ENCODE results near the gene METTL6. TPM values are rescaled to one million over a fixed set of nuclear protein-coding genes. Genes with fewer than 3 reads are reported as not detected.

Gene METTL6
- polyA plus RNA-seq, 1 of the 3 experiments (the other 2 are of a cell fraction): 22.7 TPM

DNA sequence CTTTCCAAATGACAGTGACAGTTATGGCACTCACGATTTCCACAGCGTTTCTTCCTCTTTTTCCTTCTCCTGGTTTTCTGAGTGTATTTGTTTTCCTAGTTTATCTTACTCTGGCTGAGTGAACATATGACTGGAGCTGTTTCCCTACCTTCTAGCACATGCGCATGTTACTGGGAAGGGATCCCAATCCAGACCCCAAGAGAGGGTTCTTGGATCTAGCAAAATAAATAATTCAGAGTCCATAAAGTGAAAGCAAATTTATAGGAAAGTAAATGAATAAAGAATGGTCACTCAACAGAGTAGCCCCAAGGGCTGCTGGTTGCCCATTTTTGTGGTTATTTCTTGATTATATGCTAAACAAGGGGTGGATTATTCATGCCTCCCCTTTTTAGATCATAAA lies 23.8 kb downstream of the METTL6 start:
- H3K9ac ChIP-seq: no peak overlapping the region
- no peak overlapping the region for H3K4me2 ChIP-seq
- H3K9me3 ChIP-seq: no peaks in the 10 kb centered on the region
- H3K36me3 ChIP-seq (replicated peaks in 1 of 2; ENCODE audit: control insufficient read depth in 1 of 2, insufficient read depth in 2 of 2, low read length in 1 of 2): no peaks in the 10 kb centered on the region
- WGBS (ENCODE audit: low lambda C conversion rate): 89% methylated on average over 3 of the region's 3 CpGs
- no peak overlapping the region for H3K4me3 ChIP-seq (ENCODE audit: low read depth in 2 of 2, low read length in 1 of 2)
- H3K4me1 ChIP-seq (ENCODE audit: control insufficient read depth in 1 of 2, insufficient read depth in 2 of 2, low read depth in 1 of 2, low read length in 1 of 2): no peaks in the 10 kb centered on the region
- no peak overlapping the region for H3K27ac ChIP-seq (ENCODE audit: low read depth in 2 of 2, low read length in 1 of 2)
- H3K27me3 ChIP-seq (ENCODE audit: insufficient read depth): no peaks in the 10 kb centered on the region
- peaks cover 5% of the 10 kb centered on the region for H3F3A ChIP-seq (replicated peaks; ENCODE audit: insufficient read depth)
- ChIA-PET CTCF (interaction anchor here (0.5 to 9.4 kb wide), 4 partner anchors 138 to 546 kb away, joined by 3 to 85 read pairs (median 28); partner anchors contain the start of gene CAPN7), POLR2A (no interaction called here)
- H3K79me2 ChIP-seq (ENCODE audit: insufficient read depth): no peaks in the 10 kb centered on the region
- TF ChIP-seq, protein P1, sequence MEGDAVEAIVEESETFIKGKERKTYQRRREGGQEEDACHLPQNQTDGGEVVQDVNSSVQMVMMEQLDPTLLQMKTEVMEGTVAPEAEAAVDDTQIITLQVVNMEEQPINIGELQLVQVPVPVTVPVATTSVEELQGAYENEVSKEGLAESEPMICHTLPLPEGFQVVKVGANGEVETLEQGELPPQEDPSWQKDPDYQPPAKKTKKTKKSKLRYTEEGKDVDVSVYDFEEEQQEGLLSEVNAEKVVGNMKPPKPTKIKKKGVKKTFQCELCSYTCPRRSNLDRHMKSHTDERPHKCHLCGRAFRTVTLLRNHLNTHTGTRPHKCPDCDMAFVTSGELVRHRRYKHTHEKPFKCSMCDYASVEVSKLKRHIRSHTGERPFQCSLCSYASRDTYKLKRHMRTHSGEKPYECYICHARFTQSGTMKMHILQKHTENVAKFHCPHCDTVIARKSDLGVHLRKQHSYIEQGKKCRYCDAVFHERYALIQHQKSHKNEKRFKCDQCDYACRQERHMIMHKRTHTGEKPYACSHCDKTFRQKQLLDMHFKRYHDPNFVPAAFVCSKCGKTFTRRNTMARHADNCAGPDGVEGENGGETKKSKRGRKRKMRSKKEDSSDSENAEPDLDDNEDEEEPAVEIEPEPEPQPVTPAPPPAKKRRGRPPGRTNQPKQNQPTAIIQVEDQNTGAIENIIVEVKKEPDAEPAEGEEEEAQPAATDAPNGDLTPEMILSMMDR (IDR thresholded peaks at IDR 0.05): no peak
- no peak for TF ChIP-seq GATA2 (CRISPR knock-in tag; IDR thresholded peaks at IDR 0.05)
- no peak for TF ChIP-seq ELF1 (IDR thresholded peaks at IDR 0.05)
- TF ChIP-seq MAX (IDR thresholded peaks at IDR 0.05; ENCODE audit: low read depth): no peak
- TF ChIP-seq MEF2A (IDR thresholded peaks at IDR 0.05; ENCODE audit: borderline replicate concordance, low read depth): no peak
- no peak for TF ChIP-seq RCOR1 (IDR thresholded peaks at IDR 0.05; ENCODE audit: low read length)
- TF ChIP-seq MXI1 (IDR thresholded peaks at IDR 0.05; ENCODE audit: low read depth, low read length): no peak
- TF ChIP-seq, protein P2, sequence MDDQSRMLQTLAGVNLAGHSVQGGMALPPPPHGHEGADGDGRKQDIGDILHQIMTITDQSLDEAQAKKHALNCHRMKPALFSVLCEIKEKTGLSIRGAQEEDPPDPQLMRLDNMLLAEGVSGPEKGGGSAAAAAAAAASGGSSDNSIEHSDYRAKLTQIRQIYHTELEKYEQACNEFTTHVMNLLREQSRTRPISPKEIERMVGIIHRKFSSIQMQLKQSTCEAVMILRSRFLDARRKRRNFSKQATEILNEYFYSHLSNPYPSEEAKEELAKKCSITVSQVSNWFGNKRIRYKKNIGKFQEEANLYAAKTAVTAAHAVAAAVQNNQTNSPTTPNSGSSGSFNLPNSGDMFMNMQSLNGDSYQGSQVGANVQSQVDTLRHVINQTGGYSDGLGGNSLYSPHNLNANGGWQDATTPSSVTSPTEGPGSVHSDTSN (IDR thresholded peaks at IDR 0.05): no peak
- TF ChIP-seq JUND (IDR thresholded peaks at IDR 0.05): no peak
- TF ChIP-seq TCF12 (IDR thresholded peaks at IDR 0.05): no peak
- TF ChIP-seq, protein P3, sequence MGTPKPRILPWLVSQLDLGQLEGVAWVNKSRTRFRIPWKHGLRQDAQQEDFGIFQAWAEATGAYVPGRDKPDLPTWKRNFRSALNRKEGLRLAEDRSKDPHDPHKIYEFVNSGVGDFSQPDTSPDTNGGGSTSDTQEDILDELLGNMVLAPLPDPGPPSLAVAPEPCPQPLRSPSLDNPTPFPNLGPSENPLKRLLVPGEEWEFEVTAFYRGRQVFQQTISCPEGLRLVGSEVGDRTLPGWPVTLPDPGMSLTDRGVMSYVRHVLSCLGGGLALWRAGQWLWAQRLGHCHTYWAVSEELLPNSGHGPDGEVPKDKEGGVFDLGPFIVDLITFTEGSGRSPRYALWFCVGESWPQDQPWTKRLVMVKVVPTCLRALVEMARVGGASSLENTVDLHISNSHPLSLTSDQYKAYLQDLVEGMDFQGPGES (IDR thresholded peaks at IDR 0.05; ENCODE audit: low read depth, low read length): no peak
- TF ChIP-seq POLR2AphosphoS5 (IDR thresholded peaks at IDR 0.05; ENCODE audit: low read depth, low read length): no peak
- TF ChIP-seq SMC3 (IDR thresholded peaks at IDR 0.05; ENCODE audit: low read depth, low read length): no peak
- no peak for TF ChIP-seq FOXJ3 (CRISPR knock-in tag; IDR thresholded peaks at IDR 0.05)
- no peaks in the 10 kb centered on the region for H3K9me2 ChIP-seq
- no peak for DNase-seq
- no peaks in the 10 kb centered on the region for H4K20me1 ChIP-seq (ENCODE audit: insufficient read depth)
- H2AFZ ChIP-seq (ENCODE audit: low read depth): no peak overlapping the region

DNA sequence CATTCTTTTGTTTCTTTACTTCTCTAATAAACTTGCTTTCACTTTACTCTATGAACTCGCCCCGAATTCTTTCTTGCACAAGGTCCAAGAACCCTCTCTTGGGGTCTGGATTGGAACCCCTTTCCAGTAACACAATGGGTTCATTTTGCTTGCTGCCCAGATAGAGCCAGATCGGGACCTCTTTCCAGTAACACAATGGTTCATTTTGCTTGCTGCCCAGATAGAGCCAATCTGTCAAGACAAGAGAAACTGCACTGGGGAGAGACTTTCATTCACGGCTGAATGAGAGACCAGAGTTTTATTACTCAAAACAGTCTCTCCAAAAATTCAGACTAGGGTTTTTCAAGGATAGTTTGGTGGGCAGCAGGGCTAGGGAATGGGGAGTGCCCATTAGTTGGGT lies 25.4 kb downstream of the METTL6 start:
- TF ChIP-seq, protein P1 (IDR thresholded peaks at IDR 0.05): no peak
- TF ChIP-seq POLR2AphosphoS5 (IDR thresholded peaks at IDR 0.05; ENCODE audit: low read depth, low read length): no peak
- Histone ChIP-seq H3K27me3 (ENCODE audit: insufficient read depth) (no peaks in the 10 kb centered on the region), H3K9ac (no peak overlapping the region), H2AFZ (ENCODE audit: low read depth) (no peak overlapping the region), H3K36me3 (replicated peaks in 1 of 2; ENCODE audit: control insufficient read depth in 1 of 2, insufficient read depth in 2 of 2, low read length in 1 of 2) (no peaks in the 10 kb centered on the region), H3K4me3 (ENCODE audit: low read depth in 2 of 2, low read length in 1 of 2) (no peak overlapping the region), H3K79me2 (ENCODE audit: insufficient read depth) (no peaks in the 10 kb centered on the region), H4K20me1 (ENCODE audit: insufficient read depth) (no peaks in the 10 kb centered on the region), H3F3A (replicated peaks; ENCODE audit: insufficient read depth) (peaks cover 5% of the 10 kb centered on the region), H3K4me2 (no peak overlapping the region), H3K9me3 (no peaks in the 10 kb centered on the region), H3K9me2 (no peaks in the 10 kb centered on the region), H3K27ac (ENCODE audit: low read depth in 2 of 2, low read length in 1 of 2) (no peak overlapping the region), H3K4me1 (ENCODE audit: control insufficient read depth in 1 of 2, insufficient read depth in 2 of 2, low read depth in 1 of 2, low read length in 1 of 2) (no peaks in the 10 kb centered on the region)
- 92% methylated on average over 4 of the region's 4 CpGs for WGBS (ENCODE audit: low lambda C conversion rate)
- no peak for DNase-seq
- ChIA-PET POLR2A (no interaction called here), CTCF (interaction anchor here (8.1 kb wide), 1 partner anchor 198 kb away, joined by 53 read pairs; the partner anchor contains the start of gene CAPN7)

Data from SK-N-SH (cell line).